ELR (cell line): Measurements from ENCODE around the gene DLG2.

Source experiments
- DNase-seq: peaks from one replicate; pipeline ENCODE4 v3.0.0-alpha.2; 2015; ENCODE audit warnings: low read depth

The DLG2 gene

GRCh38 chr11:83923961-83924360 lies 1703.2 kb downstream of the DLG2 start:
- no peak for DNase-seq

GRCh38 chr11:83922953-83923352 lies 1704.2 kb downstream of the DLG2 start:
- no peak for DNase-seq

DNA sequence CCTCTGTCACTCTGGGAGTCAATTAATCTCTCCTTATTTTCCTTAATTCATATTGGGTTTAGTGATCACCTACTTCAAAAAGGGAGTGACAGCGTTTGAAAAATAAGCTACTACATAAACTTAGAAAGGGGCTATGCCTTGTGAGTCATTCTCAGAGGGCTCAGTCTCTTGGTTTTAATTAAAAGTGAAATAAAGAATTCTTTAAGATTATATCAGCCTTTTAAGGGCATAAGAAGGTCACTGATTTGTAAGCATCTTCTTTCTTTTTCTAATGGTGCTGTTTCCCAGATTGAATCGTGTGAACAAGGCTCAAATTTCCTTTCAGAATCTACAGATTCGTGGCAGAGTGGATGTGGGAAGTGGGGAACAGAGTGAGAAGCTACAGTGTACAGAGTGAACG lies 1704.8 kb downstream of the DLG2 start:
- no peak for DNase-seq

- no peak for DNase-seq
Measured at GRCh38 chr11:83921447-83922192, 1705.5 kb downstream of the DLG2 start.

GRCh38 chr11:83918476-83918875 lies 1708.7 kb downstream of the DLG2 start:
- DNase-seq, result no peak

DNA sequence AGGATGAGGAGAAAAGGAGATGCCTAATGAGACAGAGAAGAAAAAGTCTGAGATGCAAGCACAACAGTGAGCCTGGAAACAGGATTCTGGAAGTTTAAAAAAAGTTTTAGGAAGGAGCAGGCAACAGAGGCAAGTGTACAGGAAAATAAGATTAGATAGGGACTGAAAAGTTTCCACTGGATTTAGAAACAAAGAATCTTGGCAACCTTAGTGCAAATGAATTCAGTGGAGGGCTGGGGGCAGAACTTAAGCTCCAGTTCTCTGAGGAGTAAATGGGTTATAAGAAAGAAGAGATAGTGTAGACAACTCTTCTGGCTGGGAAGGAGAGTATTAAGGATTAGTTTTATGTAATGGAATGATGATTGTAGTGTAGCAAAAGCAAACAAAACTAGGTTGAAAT lies 1712.1 kb downstream of the DLG2 start:
- DNase-seq, result no peak

DNA sequence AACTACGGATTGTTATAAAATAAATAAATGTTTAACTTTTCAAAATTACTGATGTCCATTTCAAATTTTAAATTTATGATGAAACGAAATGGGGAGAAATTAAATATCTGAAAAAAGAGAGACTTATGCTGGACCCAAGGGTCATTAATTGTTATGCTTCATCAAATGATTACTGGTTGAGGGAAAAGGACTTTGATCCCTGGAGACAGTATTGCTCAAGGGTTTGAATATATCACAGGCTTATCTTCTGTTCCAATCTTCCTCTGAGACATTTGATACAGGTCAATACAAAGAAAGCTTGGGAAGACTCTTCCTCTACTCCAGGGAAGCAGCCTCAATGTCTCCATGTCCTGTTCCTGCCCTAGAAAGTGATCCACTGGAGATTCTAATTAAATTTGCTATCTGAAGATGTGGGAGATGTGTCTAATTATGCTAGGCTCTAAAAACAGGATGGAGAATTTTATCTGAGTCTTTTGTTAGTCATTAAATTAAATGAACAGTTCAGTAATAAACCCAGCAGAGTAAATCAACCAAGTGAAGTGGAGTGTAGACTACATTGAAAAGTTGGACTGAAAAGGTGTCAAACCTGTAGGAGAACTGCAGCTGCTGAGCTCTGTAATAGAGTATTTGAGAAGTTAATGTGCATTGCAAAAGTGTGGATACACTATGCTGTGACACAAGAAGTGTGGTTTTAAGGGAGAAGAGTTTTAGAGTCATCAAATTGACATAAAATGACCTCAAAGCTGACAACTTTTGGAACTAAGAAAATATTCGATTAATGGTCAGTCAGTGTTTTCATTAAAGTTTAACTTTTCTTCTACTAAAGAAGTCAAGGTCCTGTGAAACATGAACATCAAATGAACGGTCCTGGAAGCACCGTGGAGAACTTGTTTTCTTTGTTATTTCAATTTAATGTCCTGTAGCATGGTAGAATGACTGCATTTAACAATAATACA lies 1717.3 kb downstream of the DLG2 start:
- no peak for DNase-seq

- DNase-seq, result no peak
Measured at GRCh38 chr11:83908298-83908856, 1718.8 kb downstream of the DLG2 start.

- no peak for DNase-seq
Measured at GRCh38 chr11:83895516-83895915, 1731.6 kb downstream of the DLG2 start.

DNA sequence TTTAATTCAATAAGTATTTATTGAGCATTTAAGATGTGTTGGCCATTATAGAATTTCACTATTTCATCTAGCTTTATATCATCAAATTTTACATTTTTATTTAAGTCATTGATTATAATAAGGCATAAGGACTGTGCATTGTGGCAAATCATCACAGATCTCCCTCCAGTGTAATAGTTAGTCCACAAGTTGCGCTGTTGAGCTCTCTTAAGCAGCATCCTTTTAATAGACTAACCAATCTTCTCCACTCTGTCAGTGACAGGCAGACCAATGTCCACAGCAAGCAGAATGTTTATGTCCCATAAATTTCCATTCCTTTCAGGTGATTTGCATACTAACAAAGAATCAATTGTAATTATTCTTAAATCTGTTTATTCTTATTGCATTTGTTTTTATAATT lies 1745.7 kb downstream of the DLG2 start:
- DNase-seq, result peak; percentile 1

GRCh38 chr11:83871054-83871453 lies 1756.1 kb downstream of the DLG2 start:
- DNase-seq, result no peak

GRCh38 chr11:83866655-83867054 lies 1760.5 kb downstream of the DLG2 start:
- DNase-seq, result no peak

DNA sequence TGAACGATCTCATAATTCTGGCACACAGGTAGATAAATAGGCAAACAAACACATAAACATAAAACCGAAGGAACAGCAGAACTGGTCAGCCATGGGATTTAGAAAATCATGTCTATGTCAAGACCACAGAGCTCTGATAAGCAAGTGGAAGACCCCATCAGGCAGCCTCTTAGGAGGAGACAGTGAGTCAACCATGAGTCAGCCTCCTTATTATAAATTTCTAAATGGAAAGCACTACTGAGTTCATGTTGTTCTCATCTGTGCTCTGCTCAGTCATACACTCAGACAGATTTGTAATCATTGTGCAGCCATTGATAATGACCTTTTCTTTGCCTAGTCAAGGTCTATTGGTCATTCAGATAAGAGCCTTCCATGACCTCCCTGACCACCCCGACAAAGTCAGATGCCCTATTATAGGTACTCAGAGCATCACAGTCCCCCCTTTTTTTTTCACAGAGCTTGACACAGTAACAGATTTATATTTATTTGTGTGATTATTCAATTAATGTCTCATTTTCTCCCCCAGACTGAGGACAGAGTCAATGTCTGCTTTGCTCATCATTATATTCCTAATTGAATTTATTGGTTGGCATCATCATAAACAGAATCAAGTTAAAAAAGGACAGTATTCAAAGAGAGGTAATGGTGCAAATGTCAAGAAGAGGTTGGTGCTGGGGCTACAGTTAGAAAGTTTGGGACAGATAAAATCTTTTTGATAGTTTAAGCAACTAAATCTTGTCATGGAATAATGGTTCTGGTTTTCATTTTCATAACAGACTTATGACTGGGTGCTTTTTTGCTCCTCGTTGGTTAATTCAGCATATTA lies 1761.3 kb downstream of the DLG2 start:
- DNase-seq, result peak; percentile 36

- no peak for DNase-seq
Measured at GRCh38 chr11:83864412-83865057, 1762.6 kb downstream of the DLG2 start.

DNA sequence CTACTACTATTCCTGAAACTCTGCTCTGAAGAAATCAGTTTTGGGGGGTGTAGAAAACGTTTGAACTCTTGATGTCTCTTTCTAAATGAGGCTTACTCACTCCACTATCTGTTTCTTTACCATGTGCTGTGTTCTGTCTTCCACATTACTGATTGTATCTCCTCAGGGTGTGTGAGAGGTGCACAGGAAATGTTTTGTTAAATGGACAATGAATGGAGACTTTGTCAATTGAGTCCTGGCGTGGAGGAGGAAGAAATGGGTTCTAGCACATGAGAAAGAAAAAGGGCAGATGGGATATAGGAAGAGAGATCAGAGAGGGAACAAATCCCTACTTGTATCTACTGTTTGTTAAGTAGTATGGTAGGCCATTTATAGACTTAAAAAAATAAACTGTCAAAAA lies 1763.9 kb downstream of the DLG2 start:
- no peak for DNase-seq

DNA sequence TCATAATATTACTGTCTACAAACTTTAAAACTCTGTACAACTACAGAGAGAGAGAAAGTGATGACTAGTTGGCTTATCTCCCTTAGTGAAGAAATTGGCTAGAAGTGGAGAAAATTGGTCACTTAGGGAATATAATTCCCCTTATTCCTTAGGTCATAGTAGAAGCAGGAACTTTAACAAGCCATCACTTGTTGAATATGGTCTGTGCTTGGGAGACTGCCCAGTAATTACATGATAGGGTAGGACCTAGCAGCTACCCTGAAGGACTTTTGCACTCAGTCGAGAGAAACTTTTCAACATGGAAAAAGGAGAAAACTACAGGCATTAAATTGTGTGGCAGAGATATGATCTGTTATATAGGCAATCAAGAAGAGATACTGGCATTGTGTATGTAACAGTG lies 1764.5 kb downstream of the DLG2 start:
- DNase-seq, result no peak

- no peak for DNase-seq
Measured at GRCh38 chr11:83862033-83862432, 1765.1 kb downstream of the DLG2 start.

DNA sequence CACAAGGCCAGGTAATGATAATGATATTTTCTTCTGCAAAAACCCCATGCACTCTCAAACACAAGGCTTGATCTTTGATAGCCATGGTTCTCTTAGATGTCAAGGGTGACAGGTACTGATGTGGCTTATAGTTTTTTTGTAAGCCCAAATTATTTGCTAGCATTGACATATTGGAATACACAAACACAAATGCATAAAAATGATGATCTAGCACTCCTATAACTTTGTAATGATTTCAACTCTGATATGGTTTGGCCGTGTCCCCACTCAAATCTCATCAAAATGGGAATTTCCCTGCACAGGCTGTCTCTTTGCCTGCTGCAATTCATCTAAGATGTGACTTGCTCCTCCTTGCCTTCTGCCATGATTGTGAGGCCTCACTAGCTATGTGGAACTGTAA lies 1768.5 kb downstream of the DLG2 start:
- DNase-seq, result no peak

- no peak for DNase-seq
Measured at GRCh38 chr11:83855237-83855636, 1771.9 kb downstream of the DLG2 start.

- DNase-seq, result no peak
Measured at GRCh38 chr11:83852775-83853442, 1774.2 kb downstream of the DLG2 start.

GRCh38 chr11:83852012-83852411 lies 1775.1 kb downstream of the DLG2 start:
- no peak for DNase-seq
